Measurements from ENCODE around the gene TRIM37.

- TF ChIP-seq, protein P1, sequence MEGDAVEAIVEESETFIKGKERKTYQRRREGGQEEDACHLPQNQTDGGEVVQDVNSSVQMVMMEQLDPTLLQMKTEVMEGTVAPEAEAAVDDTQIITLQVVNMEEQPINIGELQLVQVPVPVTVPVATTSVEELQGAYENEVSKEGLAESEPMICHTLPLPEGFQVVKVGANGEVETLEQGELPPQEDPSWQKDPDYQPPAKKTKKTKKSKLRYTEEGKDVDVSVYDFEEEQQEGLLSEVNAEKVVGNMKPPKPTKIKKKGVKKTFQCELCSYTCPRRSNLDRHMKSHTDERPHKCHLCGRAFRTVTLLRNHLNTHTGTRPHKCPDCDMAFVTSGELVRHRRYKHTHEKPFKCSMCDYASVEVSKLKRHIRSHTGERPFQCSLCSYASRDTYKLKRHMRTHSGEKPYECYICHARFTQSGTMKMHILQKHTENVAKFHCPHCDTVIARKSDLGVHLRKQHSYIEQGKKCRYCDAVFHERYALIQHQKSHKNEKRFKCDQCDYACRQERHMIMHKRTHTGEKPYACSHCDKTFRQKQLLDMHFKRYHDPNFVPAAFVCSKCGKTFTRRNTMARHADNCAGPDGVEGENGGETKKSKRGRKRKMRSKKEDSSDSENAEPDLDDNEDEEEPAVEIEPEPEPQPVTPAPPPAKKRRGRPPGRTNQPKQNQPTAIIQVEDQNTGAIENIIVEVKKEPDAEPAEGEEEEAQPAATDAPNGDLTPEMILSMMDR (IDR thresholded peaks at IDR 0.05): no peak
- no peak for TF ChIP-seq POLR2A (IDR thresholded peaks at IDR 0.05)
Measured at GRCh38 chr17:59027750-59028149, 78.9 kb downstream of the TRIM37 start.
